ENCODE results near the gene SLC16A2.

DNA sequence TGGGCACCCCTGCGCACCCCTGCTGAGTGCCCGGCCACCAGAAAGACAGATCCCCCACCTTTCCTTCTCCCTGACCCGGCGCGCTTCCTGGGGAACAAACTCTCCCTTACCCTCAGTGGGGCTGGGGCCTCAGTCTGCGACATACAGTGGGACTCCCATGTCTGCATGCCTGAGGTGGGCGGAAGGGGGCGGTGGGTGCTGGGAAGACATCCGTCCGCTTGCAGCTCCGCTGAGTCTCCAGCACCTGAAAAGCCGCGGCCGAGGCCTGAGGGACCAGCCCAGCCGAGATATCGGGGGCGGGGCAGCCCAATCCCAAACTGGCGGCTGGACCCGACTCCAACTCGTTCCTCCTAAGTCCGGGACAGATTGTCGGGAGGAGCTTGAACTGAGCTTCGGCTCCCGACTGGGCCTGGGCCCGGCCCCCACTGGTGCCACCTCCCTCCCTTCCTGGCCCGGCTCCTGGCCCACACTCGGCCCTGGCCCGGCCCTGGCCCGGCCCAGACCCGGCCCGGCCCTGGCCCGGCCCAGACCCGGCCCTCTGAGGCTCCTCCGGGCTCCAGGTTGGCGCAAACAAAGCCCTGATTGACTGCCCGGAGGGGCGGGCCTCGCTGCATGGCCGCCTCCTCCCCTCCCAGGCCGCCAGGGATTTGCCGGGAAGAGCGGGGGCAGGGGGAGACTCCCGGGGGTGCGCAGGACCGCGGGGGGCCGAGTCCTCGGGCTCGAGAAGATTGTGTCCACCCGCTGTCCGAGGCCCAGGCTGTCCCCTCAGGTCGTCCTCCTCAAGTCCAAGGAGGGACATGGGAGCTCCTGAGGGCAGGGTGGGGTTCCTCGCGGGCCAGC, 877 bp upstream of the SLC16A2 start:
- TF ChIP-seq, protein P1, sequence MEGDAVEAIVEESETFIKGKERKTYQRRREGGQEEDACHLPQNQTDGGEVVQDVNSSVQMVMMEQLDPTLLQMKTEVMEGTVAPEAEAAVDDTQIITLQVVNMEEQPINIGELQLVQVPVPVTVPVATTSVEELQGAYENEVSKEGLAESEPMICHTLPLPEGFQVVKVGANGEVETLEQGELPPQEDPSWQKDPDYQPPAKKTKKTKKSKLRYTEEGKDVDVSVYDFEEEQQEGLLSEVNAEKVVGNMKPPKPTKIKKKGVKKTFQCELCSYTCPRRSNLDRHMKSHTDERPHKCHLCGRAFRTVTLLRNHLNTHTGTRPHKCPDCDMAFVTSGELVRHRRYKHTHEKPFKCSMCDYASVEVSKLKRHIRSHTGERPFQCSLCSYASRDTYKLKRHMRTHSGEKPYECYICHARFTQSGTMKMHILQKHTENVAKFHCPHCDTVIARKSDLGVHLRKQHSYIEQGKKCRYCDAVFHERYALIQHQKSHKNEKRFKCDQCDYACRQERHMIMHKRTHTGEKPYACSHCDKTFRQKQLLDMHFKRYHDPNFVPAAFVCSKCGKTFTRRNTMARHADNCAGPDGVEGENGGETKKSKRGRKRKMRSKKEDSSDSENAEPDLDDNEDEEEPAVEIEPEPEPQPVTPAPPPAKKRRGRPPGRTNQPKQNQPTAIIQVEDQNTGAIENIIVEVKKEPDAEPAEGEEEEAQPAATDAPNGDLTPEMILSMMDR (IDR thresholded peaks at IDR 0.05), result no peak
- peak; percentile 21 to 50 (median 31) for TF ChIP-seq POLR2A (IDR thresholded peaks at IDR 0.05)

All from body of pancreas (tissue), 4 donors.